ENCODE results near the gene PDCD1. TPM values are rescaled to one million over a fixed set of nuclear protein-coding genes. Genes with fewer than 3 reads are reported as not detected.
A peak's percentile ranks its signal among the peaks of the same experiment; 100 is the strongest.
"Not testable (repeated sequence)": the region's sequence is repeated elsewhere in the genome, so short reads cannot be mapped to it uniquely, and the experiment has no call there.

The PDCD1 gene
- polyA plus RNA-seq, 3 donors: 0.11 to 0.27 TPM; not detected in 1

- DNase-seq (ENCODE audit: extremely low read depth in 1 of 11, low read depth in 9 of 11, low spot score in 4 of 11): no peak
Measured at GRCh38 chr2:241884951-241885290, 26.2 kb upstream of the PDCD1 start.

GRCh38 chr2:241882091-241882625, 23.5 kb upstream of the PDCD1 start:
- DNase-seq (ENCODE audit: extremely low read depth in 1 of 11, low read depth in 9 of 11, low spot score in 4 of 11): no peak

DNA sequence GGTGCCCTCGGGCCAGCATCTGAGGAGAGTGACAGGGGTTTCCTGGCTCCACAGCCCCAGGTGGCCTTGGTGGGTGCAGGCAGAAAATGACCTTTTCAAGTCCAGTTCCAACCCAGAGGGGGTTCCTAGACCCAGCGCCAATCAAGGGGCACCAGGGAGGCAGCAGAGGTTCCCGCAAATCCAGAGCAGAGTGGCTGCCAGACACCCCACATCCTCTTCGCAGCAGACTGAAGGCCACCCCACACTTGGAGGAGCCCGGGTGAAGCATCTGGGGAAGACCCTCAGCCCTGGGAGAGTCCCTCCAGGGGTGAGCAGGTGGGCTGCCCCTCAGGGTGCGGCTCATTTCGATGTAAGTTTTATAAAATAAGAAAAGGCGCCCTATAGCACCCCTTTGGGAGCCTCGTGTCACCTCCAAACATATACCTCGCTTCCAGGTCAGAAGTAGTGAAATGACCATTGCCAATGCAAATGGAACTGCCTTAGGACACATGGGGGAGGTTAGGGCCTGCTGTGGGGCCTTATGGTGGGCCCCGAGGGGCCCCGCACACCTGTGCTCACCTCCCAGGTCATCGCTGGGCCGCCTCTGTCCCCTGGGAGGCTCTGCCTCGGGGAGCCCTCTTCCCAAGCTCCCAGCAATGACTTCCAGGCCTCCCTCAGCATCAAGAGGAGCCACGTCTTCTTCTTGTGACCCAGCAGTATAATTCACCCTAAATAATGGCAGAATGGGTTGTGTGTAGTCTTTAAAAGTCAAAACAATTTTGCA, 21.8 kb upstream of the PDCD1 start:
- no peak for DNase-seq (ENCODE audit: extremely low read depth in 1 of 11, low read depth in 9 of 11, low spot score in 4 of 11)

GRCh38 chr2:241879326-241879725, 20.6 kb upstream of the PDCD1 start:
- DNase-seq (ENCODE audit: extremely low read depth in 1 of 11, low read depth in 9 of 11, low spot score in 4 of 11): no peak

DNA sequence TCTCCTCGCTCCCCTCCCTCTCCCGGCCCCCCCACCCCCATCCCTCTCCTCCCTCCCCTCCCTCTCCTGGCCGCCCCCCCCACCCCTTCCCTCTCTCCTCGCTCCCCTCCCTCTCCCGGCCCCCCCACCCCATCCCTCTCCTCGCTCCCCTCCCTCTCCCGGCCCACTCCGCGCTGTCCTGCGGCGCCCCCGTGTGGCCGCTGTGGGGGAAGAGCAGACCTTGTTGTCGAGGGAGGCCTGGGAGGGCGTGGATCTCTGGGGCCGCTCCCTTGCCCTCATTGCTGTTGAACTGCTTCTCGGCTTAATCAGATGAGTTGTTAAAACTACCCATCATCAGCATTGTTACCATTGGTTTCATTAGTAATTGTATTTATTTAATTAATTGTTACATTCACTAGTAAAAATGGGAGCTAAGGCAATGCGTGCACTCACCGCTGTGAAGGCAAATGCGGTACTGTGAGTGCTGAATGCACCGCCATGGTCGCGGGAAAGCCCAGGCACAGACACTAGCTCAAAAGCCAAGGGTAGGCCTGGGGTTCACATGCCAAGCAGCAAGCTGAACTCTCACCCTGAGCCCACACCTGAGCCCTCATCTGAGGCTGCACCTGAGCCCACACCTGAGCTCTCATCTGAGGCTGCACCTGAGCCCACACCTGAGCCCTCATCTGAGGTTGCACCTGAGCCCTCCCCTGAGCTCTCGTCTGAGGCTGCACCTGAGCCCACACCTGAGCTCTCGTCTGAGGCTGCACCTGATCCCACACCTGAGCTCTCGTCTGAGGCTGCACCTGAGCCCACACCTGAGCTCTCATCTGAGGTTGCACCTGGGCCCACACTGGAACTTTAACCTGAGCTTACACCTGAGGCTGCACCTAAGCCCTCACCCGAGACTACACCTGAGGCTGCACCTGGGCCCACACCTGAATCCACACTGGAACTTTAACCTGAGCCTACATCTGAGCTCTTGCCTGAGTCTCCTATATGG, 19.6 kb upstream of the PDCD1 start:
- peak in 3 of 11 donors; percentile 66 to 78 (median 68) for DNase-seq (ENCODE audit: extremely low read depth in 1 of 11, low read depth in 9 of 11, low spot score in 4 of 11)

GRCh38 chr2:241877197-241877685, 18.5 kb upstream of the PDCD1 start:
- DNase-seq (ENCODE audit: extremely low read depth in 1 of 11, low read depth in 9 of 11, low spot score in 4 of 11): no peak

DNA sequence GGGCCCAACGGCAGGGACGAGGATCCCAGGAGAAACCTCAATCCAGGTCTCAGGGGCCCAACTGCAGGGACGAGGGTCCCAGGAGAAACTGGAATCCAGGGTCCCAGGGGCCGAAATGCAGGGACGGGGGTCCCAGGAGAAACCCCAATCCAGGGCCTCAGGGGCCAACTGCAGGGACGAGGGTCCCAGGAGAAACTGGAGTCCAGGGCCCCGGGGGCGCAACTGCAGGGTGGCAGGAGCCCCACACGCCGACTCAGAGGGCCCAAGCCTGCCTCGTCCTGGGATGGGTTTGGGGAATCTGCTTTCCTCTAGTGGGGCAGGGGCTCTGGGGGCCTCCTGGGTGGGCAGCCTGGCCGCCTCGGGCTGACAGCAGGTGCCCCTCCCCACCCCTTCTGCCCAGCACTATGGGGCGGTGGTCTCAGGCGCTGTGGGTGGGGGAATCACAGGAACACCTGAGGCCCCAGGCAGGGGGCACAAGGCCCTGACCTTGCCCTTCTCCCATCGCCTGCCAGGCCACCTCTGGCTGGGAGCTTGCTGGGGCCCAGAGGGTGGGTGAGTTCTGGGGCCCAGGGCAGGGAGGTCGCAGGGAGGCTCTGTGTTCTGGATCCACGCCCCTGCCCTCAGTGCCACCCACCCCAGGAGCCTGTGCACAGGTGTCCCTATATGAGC, 18.0 kb upstream of the PDCD1 start:
- DNase-seq (ENCODE audit: extremely low read depth in 1 of 11, low read depth in 9 of 11, low spot score in 4 of 11): no peak

DNA sequence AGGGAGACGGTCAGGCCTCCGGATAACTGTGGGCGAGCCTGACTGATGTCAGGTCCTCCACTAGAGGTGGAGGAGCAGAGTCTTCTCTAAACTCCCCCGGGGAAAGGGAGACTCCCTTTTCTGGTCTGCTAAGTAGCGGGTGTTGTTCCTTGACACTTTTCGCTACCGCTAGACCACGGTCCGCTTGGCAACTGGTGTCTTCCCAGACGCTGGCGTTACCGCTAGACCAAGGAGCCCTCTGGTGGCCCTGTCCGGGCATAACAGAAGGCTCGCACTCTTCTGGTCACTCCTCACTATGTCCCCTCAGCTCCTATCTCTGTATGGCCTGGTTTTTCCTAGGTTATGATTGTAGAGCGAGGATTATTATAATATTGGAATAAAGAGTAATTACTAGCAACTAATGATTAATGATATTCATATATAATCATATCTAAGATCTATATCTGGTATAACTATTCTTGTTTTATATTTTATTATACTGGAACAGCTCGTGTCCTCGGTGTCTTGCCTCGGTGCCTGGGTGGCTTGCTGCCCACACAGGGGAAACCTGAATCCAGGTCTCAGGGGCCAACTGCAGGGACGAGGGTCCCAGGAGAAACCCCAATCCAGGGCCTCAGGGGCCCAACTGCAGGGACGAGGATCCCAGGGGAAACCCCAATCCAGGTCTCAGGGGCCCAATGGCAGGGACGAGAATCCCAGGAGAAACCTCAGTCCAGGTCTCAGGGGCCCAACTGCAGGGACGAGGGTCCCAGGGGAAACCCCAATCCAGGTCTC, 17.2 kb upstream of the PDCD1 start:
- not testable (repeated sequence) for DNase-seq (ENCODE audit: extremely low read depth in 1 of 11, low read depth in 9 of 11, low spot score in 4 of 11)

- no peak for DNase-seq (ENCODE audit: extremely low read depth in 1 of 11, low read depth in 9 of 11, low spot score in 4 of 11)
Measured at GRCh38 chr2:241874277-241874925, 15.7 kb upstream of the PDCD1 start.

- DNase-seq (ENCODE audit: extremely low read depth in 1 of 11, low read depth in 9 of 11, low spot score in 4 of 11): no peak
Measured at GRCh38 chr2:241873803-241874110, 15.1 kb upstream of the PDCD1 start.

GRCh38 chr2:241873081-241873802, 14.5 kb upstream of the PDCD1 start:
- DNase-seq (ENCODE audit: extremely low read depth in 1 of 11, low read depth in 9 of 11, low spot score in 4 of 11): no peak

GRCh38 chr2:241872313-241872642, 13.6 kb upstream of the PDCD1 start:
- DNase-seq (ENCODE audit: extremely low read depth in 1 of 11, low read depth in 9 of 11, low spot score in 4 of 11): no peak

- DNase-seq (ENCODE audit: extremely low read depth in 1 of 11, low read depth in 9 of 11, low spot score in 4 of 11): no peak
Measured at GRCh38 chr2:241871538-241872312, 13.0 kb upstream of the PDCD1 start.

- no peak for DNase-seq (ENCODE audit: extremely low read depth in 1 of 11, low read depth in 9 of 11, low spot score in 4 of 11)
Measured at GRCh38 chr2:241870611-241871537, 12.2 kb upstream of the PDCD1 start.

DNA sequence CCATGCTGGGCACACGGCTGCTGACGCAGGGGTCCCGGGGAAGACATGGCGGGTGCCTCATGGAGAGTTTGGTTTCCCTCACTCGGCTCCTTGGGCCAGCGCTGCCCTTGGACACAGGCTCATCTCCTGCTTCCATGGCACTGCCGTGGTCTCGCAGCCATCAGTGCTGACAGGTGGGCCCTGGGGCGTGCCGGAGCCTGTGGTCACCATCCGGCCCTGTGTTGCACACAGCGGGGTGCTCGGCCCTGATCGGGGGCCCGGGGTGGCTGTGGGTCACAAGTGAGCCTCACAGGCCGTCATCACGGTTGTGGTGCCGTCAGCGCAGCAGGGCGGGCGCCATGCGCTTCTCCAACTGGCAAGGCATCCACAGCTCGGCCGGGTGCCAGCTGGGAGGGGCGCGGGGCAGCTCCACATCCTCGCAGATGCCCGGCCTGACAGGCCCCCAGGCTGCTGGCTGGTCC, 11.4 kb upstream of the PDCD1 start:
- no peak for DNase-seq (ENCODE audit: extremely low read depth in 1 of 11, low read depth in 9 of 11, low spot score in 4 of 11)

Data from renal cortex interstitium (tissue), 11 donors.